ENCODE measurements around the gene ERC2.

GRCh38 chr3:55912880-55913279 is 555.4 kb downstream of the ERC2 start:
- TF ChIP-seq EZH2 (IDR thresholded peaks at IDR 0.05; ENCODE audit: borderline replicate concordance, low read depth, low read length, severe bottlenecking) (no peak), POLR2A (IDR thresholded peaks at IDR 0.05; ENCODE audit: low read depth, low read length) (no peak), CTCF (IDR thresholded peaks at IDR 0.05; ENCODE audit: extremely low read depth in 1 of 2, insufficient read depth in 1 of 2, low read depth in 1 of 2, low read length in 2 of 2) (no peak), JUN (IDR thresholded peaks at IDR 0.05; ENCODE audit: borderline replicate concordance, insufficient read depth, insufficient read length, low read depth) (no peak), POLR2AphosphoS5 (IDR thresholded peaks at IDR 0.05; ENCODE audit: insufficient read depth, low read depth, low read length) (no peak), MYC (IDR thresholded peaks at IDR 0.05; ENCODE audit: low read depth, low read length) (no peak), GATA2 (IDR thresholded peaks at IDR 0.05; ENCODE audit: insufficient read depth, insufficient read length, low read depth, low read length) (no peak), FOS (IDR thresholded peaks at IDR 0.05; ENCODE audit: borderline replicate concordance, insufficient read depth, low read length) (no peak)
- TF ChIP-seq, protein P1, sequence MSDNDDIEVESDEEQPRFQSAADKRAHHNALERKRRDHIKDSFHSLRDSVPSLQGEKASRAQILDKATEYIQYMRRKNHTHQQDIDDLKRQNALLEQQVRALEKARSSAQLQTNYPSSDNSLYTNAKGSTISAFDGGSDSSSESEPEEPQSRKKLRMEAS (IDR thresholded peaks at IDR 0.05; ENCODE audit: insufficient read depth, insufficient read length): no peak
